DOHH2 (cell line): Measurements from ENCODE around the gene NR5A2.

ENCODE experiments used
- H3F3A ChIP-seq: fragments of 200-600 bp; sonication (generic), shearing (Covaris generic); 2 replicates; pipeline ENCODE4 v1.6.0; 2016; ENCODE audit warnings: antibody characterized with exemption, mild to moderate bottlenecking; ENCODE audit not compliant: control insufficient read depth, insufficient read depth
- H3K27ac ChIP-seq: fragments of 200-600 bp; sonication (generic); 2 replicates; pipeline ENCODE4 v1.5.1; 2014; ENCODE audit warnings: low read depth, mild to moderate bottlenecking, low read length, moderate library complexity
- H3K27me3 ChIP-seq: fragments of 200-600 bp; sonication (generic); 2 replicates; pipeline ENCODE4 v1.6.1; 2014; ENCODE audit warnings: mild to moderate bottlenecking, low read length, mixed read lengths; ENCODE audit not compliant: control insufficient read depth
- H3K36me3 ChIP-seq: fragments of 200-600 bp; sonication (generic); 2 replicates; pipeline ENCODE4 v1.6.1; 2014; ENCODE audit warnings: mild to moderate bottlenecking, low read length, moderate library complexity, mixed read lengths; ENCODE audit not compliant: control insufficient read depth
- H3K4me1 ChIP-seq: fragments of 200-600 bp; sonication (generic); 2 replicates; pipeline ENCODE4 v1.6.1; 2014; ENCODE audit warnings: mild to moderate bottlenecking, low read length, mixed read lengths; ENCODE audit not compliant: control insufficient read depth
- H3K4me2 ChIP-seq: fragments of 200-600 bp; sonication (generic); 2 replicates; pipeline ENCODE4 v1.6.0; 2014; ENCODE audit warnings: mild to moderate bottlenecking, low read length, moderate library complexity
- H3K4me3 ChIP-seq: fragments of 200-600 bp; sonication (generic); 2 replicates; pipeline ENCODE4 v1.5.1; 2014; ENCODE audit warnings: mild to moderate bottlenecking, low read length, mixed read lengths
- H3K79me2 ChIP-seq: fragments of 200-600 bp; sonication (generic); 2 replicates; pipeline ENCODE4 v1.6.1; 2014; ENCODE audit warnings: mild to moderate bottlenecking, low read length, mixed read lengths; ENCODE audit not compliant: control insufficient read depth
- H3K9me2 ChIP-seq: fragments of 200-600 bp; sonication (generic); replicated peaks from 2 replicates; pipeline ENCODE4 v1.6.1; 2014; ENCODE audit warnings: mild to moderate bottlenecking, low read length, mixed read lengths; ENCODE audit not compliant: control insufficient read depth
- H3K9me3 ChIP-seq: fragments of 200-600 bp; sonication (generic); 2 replicates; pipeline ENCODE4 v1.6.1; 2014; ENCODE audit warnings: antibody characterized with exemption, low read length, mixed read lengths; ENCODE audit not compliant: control insufficient read depth, insufficient read depth
- H4K20me1 ChIP-seq: fragments of 200-600 bp; sonication (generic); 2 replicates; pipeline ENCODE4 v1.6.0; 2014; ENCODE audit warnings: low read depth, mild to moderate bottlenecking, antibody characterized with exemption, low read length, moderate library complexity; ENCODE audit not compliant: control insufficient read depth, insufficient read depth
- CTCF ChIP-seq: fragments of 200-600 bp; sonication (generic); IDR thresholded peaks from one replicate; pipeline ENCODE4 v1.5.1; 2014; ENCODE audit warnings: antibody characterized with exemption, mild to moderate bottlenecking, low read depth, low read length; ENCODE audit not compliant: poor library complexity, severe bottlenecking
- EZH2phosphoT487 ChIP-seq: fragments of 200-600 bp; sonication (generic); IDR thresholded peaks from 2 replicates; pipeline ENCODE4 v1.6.1; 2017; ENCODE audit warnings: borderline replicate concordance, mild to moderate bottlenecking, antibody characterized with exemption, low read length, moderate library complexity, mixed read lengths

Gene NR5A2

GRCh38 chr1:200015811-200016210 lies 11.7 kb upstream of the NR5A2 start:
- Histone ChIP-seq H4K20me1 (no peaks in the 10 kb centered on the region), H3K4me1 (no peaks in the 10 kb centered on the region), H3K4me2 (no peak overlapping the region), H3K79me2 (no peaks in the 10 kb centered on the region), H3K4me3 (no peak overlapping the region), H3K9me2 (no peaks in the 10 kb centered on the region), H3K9me3 (no peaks in the 10 kb centered on the region), H3K36me3 (no peaks in the 10 kb centered on the region), H3K27ac (no peak overlapping the region), H3F3A (no peaks in the 10 kb centered on the region), H3K27me3 (no peaks in the 10 kb centered on the region)
- TF ChIP-seq CTCF (no peak), EZH2phosphoT487 (no peak)

- Histone ChIP-seq H3K27ac (no peak overlapping the region), H3K4me1 (no peaks in the 10 kb centered on the region), H3K4me3 (no peak overlapping the region), H3K36me3 (no peaks in the 10 kb centered on the region), H3K9me3 (no peaks in the 10 kb centered on the region), H4K20me1 (no peaks in the 10 kb centered on the region), H3K4me2 (no peak overlapping the region), H3K79me2 (no peaks in the 10 kb centered on the region), H3F3A (0 out of 2 replicates have a peak, but pooled peaks cover 2% of the 10 kb centered on the region), H3K9me2 (no peaks in the 10 kb centered on the region), H3K27me3 (no peaks in the 10 kb centered on the region)
- TF ChIP-seq CTCF, result no peak
- no peak for TF ChIP-seq EZH2phosphoT487
These were observed 5.8 kb upstream of the NR5A2 start for GRCh38 chr1:200021577-200022238.

GRCh38 chr1:200022239-200022804 lies 5.2 kb upstream of the NR5A2 start:
- Histone ChIP-seq H4K20me1 (no peaks in the 10 kb centered on the region), H3K9me2 (no peaks in the 10 kb centered on the region), H3K4me2 (no peak overlapping the region), H3K27me3 (no peaks in the 10 kb centered on the region), H3F3A (0 out of 2 replicates have a peak, but pooled peaks cover 2% of the 10 kb centered on the region), H3K9me3 (no peaks in the 10 kb centered on the region), H3K4me1 (peaks cover 1% of the 10 kb centered on the region; the same call in 1 of the 2 replicates), H3K79me2 (no peaks in the 10 kb centered on the region), H3K36me3 (no peaks in the 10 kb centered on the region), H3K4me3 (no peak overlapping the region), H3K27ac (no peak overlapping the region)
- TF ChIP-seq CTCF, result no peak
- TF ChIP-seq EZH2phosphoT487, result no peak
